Coronary artery (tissue), 2 donors: ENCODE results near the gene KCTD16.

Experiments
- DNase-seq: peaks from one replicate; pipeline ENCODE4 v3.0.0-alpha.2; 2017; ENCODE audit warnings: low spot score
- H3K27ac ChIP-seq, 2 donors: fragments of 200-600 bp; sonication (generic); one replicate each; pipeline ENCODE4 v1.5.1; 2016 to 2019
- H3K4me3 ChIP-seq: fragments of 200-600 bp; sonication (generic); 2 replicates; pipeline ENCODE4 v1.5.1; 2016; ENCODE audit warnings: mild to moderate bottlenecking, moderate library complexity
- TF ChIP-seq, protein P1 (sequence below): fragments of 200-600 bp; sonication (generic); IDR thresholded peaks from one replicate; pipeline ENCODE4 v1.5.1; 2019; ENCODE audit warnings: antibody characterized with exemption

Gene KCTD16

DNA sequence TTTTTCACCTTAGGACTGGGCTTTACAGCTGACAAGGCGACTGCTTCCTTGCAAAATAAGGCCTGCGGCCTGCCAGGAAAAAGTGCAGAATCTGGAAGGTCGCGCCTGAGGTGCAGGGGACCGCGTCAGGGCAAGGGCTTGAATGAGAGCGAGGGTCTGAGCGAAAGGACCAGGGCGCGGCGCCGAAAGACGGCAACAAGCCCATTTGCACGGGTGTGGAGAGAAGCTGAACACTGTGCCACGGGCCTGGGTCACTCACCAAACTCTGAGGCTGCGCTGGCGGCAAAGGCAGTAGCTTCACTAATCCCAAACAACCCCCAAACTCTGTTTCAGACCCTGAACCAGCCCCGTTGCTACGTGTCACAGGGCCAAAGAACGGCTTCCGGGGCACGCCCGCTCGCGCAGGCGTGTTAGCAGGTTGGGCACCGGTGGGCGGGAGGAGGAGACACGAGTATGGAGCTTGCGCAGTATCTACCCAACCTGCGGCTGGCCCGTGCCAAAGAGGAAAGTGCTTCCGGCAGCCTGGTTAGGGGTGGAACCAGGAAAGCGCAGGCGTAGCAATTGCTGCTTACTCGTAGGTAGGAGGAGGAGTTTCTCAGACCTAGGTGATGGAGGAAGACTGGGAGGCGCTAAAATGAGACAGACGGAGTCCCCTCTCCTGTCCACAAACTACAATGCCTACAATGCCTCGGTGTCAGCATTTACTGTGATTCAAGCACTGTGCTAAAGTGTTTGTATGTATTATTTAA, at the start of gene KCTD16, which contains the start of gene YIPF5:
TSS of gene KCTD16 (plus strand) at position 598 of the 749 bp plus-strand sequence.
TSS of gene YIPF5 (minus strand) at position 384 of the 749 bp plus-strand sequence. CDS start 704 bp downstream, outside the sequence.
- peak within 1 kb of the TSS; percentile 21 to 88 for H3K27ac ChIP-seq
- TF ChIP-seq, protein P1, sequence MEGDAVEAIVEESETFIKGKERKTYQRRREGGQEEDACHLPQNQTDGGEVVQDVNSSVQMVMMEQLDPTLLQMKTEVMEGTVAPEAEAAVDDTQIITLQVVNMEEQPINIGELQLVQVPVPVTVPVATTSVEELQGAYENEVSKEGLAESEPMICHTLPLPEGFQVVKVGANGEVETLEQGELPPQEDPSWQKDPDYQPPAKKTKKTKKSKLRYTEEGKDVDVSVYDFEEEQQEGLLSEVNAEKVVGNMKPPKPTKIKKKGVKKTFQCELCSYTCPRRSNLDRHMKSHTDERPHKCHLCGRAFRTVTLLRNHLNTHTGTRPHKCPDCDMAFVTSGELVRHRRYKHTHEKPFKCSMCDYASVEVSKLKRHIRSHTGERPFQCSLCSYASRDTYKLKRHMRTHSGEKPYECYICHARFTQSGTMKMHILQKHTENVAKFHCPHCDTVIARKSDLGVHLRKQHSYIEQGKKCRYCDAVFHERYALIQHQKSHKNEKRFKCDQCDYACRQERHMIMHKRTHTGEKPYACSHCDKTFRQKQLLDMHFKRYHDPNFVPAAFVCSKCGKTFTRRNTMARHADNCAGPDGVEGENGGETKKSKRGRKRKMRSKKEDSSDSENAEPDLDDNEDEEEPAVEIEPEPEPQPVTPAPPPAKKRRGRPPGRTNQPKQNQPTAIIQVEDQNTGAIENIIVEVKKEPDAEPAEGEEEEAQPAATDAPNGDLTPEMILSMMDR: no peak
- peak within 1 kb of the TSS; percentile 97 for H3K4me3 ChIP-seq
- DNase-seq: peak; percentile 94

DNA sequence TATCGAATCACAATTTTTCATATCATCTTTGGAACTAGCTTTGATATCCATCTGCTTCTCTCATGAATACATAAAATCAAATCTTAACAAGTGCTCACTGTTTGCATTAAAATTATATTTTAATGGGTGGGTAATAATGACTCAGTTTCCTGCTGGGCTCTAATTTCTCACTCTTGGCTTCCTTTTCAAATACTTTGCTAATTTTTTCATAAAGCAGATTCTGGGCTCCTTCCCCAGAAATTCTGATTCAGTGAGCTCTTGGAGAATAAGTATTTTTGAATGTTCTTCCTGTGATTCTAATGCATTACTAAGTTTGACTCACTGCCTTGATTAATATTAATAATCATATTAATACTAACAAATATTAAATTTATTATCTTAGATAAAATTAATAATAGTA, 49.1 kb upstream of the KCTD16 start:
- Histone ChIP-seq H3K27ac (no peak overlapping the region), H3K4me3 (no peak overlapping the region)
- TF ChIP-seq, protein P1: no peak
- DNase-seq: no peak

DNA sequence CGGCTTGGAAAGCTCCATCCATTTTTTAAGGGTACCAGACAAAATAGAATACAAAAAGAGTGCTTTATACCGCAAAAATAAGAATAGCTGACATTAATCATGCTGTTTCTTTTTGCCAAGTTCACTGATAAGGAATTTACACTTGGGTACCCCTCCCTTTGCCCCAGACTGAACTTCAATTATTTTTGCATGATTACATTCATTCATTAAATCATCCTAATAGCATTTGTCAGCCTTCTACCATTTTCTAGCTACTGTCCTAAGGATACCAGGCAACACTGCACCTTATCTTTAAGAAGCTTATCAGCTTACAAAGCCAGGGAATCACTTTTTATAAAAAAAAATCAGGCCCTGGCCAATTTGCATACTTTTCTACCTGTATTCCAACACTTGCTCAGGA, 48.6 kb upstream of the KCTD16 start:
- Histone ChIP-seq H3K4me3 (no peak overlapping the region), H3K27ac (no peak overlapping the region)
- DNase-seq: no peak
- TF ChIP-seq, protein P1: no peak

DNA sequence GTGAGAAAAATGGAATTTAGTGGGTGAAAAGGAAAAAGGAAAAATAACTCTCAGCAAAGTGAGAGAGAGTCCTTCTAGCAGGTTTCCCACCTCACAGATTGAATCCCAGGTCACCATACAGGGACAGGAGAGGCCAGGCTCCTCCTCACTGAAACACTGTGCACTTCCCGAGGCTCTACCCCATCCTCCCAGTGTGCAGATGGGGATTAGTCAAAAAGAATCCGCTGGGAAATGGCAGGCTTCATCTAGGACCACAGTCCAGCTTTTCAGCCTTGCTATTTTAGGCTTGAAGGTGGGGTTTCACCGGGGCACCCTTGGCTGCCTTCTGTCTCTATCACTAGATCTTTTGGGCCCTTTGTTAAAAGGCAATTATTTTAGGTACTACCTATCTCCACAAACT, 48.0 kb upstream of the KCTD16 start:
- no peak overlapping the region for H3K4me3 ChIP-seq
- TF ChIP-seq, protein P1: no peak

DNA sequence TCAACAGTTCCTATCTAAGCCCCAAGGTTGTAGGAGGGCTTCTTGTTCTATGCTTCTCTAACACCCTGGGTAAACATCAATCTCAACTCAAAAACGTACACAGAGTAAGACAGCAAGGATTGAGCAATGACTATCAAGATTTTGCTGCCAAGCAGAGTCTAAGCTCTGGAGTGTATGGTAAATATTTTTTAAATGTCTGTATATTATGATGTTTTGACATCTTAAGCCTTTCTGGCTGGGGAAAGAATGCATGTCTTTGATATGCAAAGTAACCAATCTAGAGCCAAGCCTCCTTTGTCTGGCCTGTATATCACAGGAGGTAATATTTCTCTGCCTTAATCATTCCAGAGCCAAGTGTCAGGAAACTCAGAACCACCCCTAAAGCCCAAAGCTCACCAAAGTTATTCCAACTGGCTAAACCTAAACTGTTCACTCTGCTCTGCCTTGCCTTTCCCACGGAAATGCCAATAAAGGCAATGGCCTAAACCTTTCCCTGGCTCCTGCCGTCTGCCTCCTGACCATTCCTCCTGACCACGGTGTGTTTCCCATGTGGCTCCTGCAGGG, 45.4 kb upstream of the KCTD16 start:
- TF ChIP-seq, protein P1: no peak
- no peak for DNase-seq
- no peak overlapping the region for H3K4me3 ChIP-seq
- H3K27ac ChIP-seq: no peak overlapping the region

More for the DNA sequence above, 48.0 kb upstream of the KCTD16 start:
- DNase-seq: no peak
- H3K27ac ChIP-seq: no peak overlapping the region

DNA sequence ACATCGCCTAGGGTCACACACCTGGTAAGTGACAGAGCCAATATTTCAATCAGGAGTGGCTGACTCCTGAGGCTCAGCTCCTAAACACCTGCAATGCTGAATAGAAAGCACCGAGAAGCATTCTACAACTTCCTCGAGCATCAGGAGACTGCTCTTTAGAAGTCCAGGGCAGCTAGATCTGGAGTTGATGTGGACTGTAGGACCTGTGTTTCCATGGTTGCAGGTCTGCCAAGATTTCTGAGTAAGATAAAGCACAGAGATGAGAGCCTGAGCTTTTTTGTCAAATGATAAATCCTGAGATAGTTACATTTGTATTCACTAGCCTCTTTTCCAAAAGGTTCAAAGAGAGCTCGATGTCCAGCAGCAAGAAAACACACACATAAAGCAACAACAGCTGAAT, 44.0 kb upstream of the KCTD16 start:
- Histone ChIP-seq H3K4me3 (no peak overlapping the region), H3K27ac (no peak overlapping the region)
- TF ChIP-seq, protein P1: no peak
- no peak for DNase-seq

DNA sequence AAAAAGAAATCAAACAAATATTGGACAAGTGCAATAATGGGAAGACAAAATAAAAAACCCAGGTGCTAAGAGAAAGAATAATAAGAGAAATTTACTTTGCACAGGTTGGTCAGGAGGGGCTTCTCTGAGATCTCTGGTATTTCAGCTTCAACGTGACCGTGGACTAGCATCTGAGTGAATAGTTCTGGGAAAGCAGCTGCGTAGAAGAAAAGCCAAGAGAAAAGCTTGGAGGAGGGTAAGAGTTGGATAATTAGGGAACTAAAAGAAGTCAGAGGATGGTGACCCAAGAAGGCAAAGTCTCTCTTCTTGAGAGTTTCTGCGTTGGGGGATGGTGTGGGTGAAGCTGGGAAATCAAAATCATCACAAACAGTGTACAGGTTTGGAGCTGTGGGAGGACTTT, 41.8 kb upstream of the KCTD16 start:
- Histone ChIP-seq H3K27ac (no peak overlapping the region), H3K4me3 (no peak overlapping the region)
- TF ChIP-seq, protein P1: no peak
- DNase-seq: no peak
